B cell (primary cell): ENCODE data around the gene ZNF138.

Source experiments
- CTCF ChIP-seq: fragments of 200-600 bp; IDR thresholded peaks from one replicate; pipeline ENCODE4 v1.8.0; 2022; ENCODE audit warnings: antibody characterized with exemption, mild to moderate bottlenecking
- EZH2 ChIP-seq: IDR thresholded peaks from 2 replicates; pipeline ENCODE4 v1.6.1; 2012; ENCODE audit warnings: borderline replicate concordance, low read depth, mild to moderate bottlenecking, moderate library complexity, low read length; ENCODE audit not compliant: insufficient read depth, poor library complexity, severe bottlenecking

- TF ChIP-seq CTCF (no peak), EZH2 (no peak)
These were observed 81.0 kb downstream of the ZNF138 start for GRCh38 chr7:64875258-64875657.
